Measurements from ENCODE around the gene MC5R. TPM values are rescaled to one million over a fixed set of nuclear protein-coding genes. Genes with fewer than 3 reads are reported as not detected.

MC5R gene
- total RNA-seq, 2 experiments from 2014 or later: 0.17 TPM; not detected in 1

- Mint-ChIP-seq H3K36me3 (no peaks in the 10 kb centered on the region), H3K4me3 (no peak overlapping the region), H3K4me1 (no peaks in the 10 kb centered on the region), H3K27ac (no peak overlapping the region), H3K9me3 (no peaks in the 10 kb centered on the region), H3K27me3 (peaks cover 25% of the 10 kb centered on the region)
- POLR2A ChIA-PET: no interaction called here
- ATAC-seq (ENCODE audit: low read depth) (no peak), DNase-seq (no peak)
Observed at GRCh38 chr18:13874558-13874957, 50.6 kb downstream of the MC5R start.

Other genes with a start within 250 kb of the MC5R start
- gene FAM210A, start 97.6 kb upstream of the MC5R start, total RNA-seq: 10 to 100 TPM; 21.6 to 25.5 TPM
- gene RNMT, start 97.5 kb upstream of the MC5R start, total RNA-seq: 10 to 100 TPM; 40.7 to 44.0 TPM
- gene MC2R, start 91.4 kb downstream of the MC5R start, total RNA-seq: not detected